Measurements from ENCODE around the gene CNN2. TPM values are rescaled to one million over a fixed set of nuclear protein-coding genes. Genes with fewer than 3 reads are reported as not detected.
"Not testable (repeated sequence)": the region's sequence is repeated elsewhere in the genome, so short reads cannot be mapped to it uniquely, and the experiment has no call there.

Gene CNN2
- total RNA-seq, 2 donors from 2014 or later: 30.7 to 42.5 TPM

DNA sequence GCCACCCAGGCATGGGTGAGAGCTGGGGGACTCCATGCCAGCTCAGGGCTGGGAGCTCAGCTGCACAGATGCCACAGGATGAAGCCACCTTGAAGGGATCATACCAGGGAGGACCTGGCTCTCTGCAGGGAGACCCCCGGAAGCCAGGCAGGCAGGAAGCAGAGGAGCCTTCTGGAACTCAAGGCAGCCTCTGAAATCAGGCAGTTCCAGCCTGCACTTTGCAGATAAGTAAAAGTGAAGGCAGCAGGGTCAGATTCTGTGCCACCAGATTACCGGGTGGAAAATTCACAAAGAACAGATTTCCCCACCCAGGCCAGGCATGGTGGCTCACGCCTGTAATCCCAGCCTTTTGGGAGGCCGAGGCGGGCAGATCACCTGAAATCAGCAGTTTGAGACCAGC is 8.0 kb upstream of the CNN2 start:
- Histone ChIP-seq H3K9me3 (no peaks in the 10 kb centered on the region), H3K27me3 (no peaks in the 10 kb centered on the region), H3K27ac (peak overlapping the region in 2 of 4 donors; percentile 48 to 50), H3K4me1 (peaks cover 66% of the 10 kb centered on the region), H3K36me3 (replicated peaks in 1 of 2; ENCODE audit: insufficient read depth in 1 of 2, low read depth in 2 of 2) (no peaks in the 10 kb centered on the region), H3K4me3 (no peak overlapping the region)
- WGBS, 2 donors: 52 to 67% methylated on average over 4 to 5 of the region's 5 CpGs
- TF ChIP-seq, protein P1, sequence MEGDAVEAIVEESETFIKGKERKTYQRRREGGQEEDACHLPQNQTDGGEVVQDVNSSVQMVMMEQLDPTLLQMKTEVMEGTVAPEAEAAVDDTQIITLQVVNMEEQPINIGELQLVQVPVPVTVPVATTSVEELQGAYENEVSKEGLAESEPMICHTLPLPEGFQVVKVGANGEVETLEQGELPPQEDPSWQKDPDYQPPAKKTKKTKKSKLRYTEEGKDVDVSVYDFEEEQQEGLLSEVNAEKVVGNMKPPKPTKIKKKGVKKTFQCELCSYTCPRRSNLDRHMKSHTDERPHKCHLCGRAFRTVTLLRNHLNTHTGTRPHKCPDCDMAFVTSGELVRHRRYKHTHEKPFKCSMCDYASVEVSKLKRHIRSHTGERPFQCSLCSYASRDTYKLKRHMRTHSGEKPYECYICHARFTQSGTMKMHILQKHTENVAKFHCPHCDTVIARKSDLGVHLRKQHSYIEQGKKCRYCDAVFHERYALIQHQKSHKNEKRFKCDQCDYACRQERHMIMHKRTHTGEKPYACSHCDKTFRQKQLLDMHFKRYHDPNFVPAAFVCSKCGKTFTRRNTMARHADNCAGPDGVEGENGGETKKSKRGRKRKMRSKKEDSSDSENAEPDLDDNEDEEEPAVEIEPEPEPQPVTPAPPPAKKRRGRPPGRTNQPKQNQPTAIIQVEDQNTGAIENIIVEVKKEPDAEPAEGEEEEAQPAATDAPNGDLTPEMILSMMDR (IDR thresholded peaks at IDR 0.05): no peak
- TF ChIP-seq POLR2A (IDR thresholded peaks at IDR 0.05): no peak
- DNase-seq (no peak), ATAC-seq (no peak)
- intact Hi-C loops (cut with DNase I): no loop called here

DNA sequence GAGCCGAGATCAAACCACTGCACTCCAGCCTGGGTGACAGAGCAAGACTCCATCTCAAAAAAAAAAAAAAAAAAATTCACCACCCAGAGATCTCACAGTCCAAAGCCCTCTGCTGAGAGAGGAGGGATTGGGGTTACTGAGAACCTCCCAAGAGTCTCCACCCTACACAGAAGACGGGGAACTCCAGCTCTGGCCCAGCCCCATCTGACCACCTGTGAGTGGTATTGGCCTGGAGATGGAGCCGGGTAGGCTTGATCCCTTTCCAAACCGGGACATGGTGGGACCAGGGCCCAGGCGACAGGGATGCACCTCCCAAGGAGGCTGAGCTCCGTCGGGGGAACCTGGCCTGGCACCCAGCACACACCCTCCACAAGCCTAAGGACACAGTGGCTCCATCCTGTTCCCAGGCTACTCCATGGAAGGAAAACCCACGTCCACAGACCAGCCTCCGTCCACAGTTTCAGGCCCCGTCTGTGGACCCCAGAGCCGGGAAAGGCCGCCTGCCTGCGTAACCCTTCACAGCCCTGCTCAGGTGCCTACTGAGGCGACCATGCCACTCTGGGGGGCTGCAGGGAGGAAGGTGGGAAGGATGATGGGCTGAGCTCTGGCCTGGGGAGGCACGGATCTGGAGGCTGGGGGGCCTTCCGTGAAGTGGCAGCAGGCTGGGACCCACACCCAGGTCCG is 7.3 kb upstream of the CNN2 start:
- Histone ChIP-seq H3K36me3 (replicated peaks in 1 of 2; ENCODE audit: insufficient read depth in 1 of 2, low read depth in 2 of 2) (no peaks in the 10 kb centered on the region), H3K4me1 (peaks cover 66% of the 10 kb centered on the region), H3K9me3 (no peaks in the 10 kb centered on the region), H3K4me3 (no peak overlapping the region), H3K27ac (peak overlapping the region in 2 of 4 donors; percentile 81 to 97), H3K27me3 (no peaks in the 10 kb centered on the region)
- DNase-seq: peak in 1 of 4 donors; percentile 32
- 17 to 32% methylated on average over 4 to 17 of the region's 17 CpGs for WGBS, 2 donors
- no peak for ATAC-seq
- TF ChIP-seq, protein P1 (IDR thresholded peaks at IDR 0.05): no peak
- TF ChIP-seq POLR2A (IDR thresholded peaks at IDR 0.05): no peak
- intact Hi-C loops (cut with DNase I): no loop called here

DNA sequence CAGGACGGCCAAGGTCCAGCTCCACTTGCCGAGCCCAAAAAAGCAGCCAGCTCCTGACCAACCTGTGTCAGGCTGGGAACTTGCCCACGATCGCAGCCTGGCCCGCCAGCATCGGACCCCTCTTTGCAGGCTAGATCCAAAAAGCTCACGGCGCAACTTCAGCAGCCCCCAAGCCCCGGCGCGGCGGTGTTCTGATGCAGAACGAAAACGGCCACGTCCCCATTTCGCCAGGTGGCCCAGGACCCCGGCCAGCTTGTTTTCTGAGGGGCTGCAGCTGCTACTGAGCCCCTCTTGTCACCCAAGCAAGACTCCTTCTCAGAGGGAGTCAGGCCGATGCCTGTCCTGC is 6.8 kb upstream of the CNN2 start:
- ATAC-seq: no peak
- WGBS, 2 donors: 38% methylated on average over 18 of the region's 18 CpGs; no CpG with 5 or more reads in 1 of the 2 donors
- DNase-seq: no peak

DNA sequence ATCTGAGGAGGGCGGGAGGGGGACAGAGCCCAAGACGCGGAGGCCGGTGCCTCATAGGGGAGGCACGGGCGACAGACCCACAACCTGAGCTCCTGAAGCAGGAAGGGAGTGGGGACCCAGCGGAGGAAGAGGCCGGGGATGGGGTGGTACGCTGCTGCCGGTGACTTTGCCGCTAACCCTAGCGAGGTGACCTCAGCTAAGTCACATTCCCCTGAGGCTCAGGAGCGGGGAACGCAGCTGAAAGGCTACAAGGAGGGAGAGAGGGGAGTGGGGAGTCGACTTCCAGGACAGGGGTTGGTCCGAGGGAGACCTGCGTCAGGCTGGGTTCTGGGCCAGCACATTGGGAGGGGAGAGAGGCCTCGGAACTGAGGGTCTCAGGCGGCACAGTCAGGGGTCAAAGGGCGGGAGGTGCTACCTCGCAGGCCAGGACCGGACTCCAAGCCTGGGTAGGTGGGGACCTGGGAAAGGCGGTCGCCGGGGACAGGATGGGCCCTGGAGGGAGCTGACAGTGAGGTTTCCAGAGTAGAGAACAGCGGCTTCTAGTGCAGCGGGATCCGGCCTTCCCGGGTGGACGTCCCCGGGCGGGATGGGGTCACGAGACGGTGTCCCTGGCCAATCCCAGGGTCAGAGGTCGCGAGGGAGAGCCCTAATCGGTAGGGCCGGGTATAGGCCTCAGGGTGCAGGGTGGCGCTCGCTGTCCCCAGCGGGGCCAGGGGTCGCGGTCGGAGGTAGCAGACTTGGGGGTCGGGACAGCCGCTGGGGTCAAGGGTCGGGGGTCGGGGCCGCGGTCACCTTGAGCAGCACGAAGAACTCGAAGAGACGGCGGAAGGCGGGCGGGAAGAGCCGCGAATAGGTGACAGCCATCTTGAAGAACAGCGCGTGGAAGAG is 6.2 kb upstream of the CNN2 start:
- TF ChIP-seq POLR2A (IDR thresholded peaks at IDR 0.05): no peak
- intact Hi-C loops (cut with DNase I): no loop called here
- no peaks in the 10 kb centered on the region for H3K9me3 ChIP-seq
- 0 to 1% methylated on average over 21 to 60 of the region's 60 CpGs for WGBS, 2 donors
- ATAC-seq: no peak
- DNase-seq: peak in 2 of 4 donors; percentile 31 to 42
- H3K27me3 ChIP-seq: no peaks in the 10 kb centered on the region
- peak overlapping the region; percentile 63 to 77 for H3K4me3 ChIP-seq
- H3K4me1 ChIP-seq: peaks cover 62% of the 10 kb centered on the region
- H3K36me3 ChIP-seq (replicated peaks in 1 of 2; ENCODE audit: insufficient read depth in 1 of 2, low read depth in 2 of 2): no peaks in the 10 kb centered on the region
- peak overlapping the region; percentile 81 to 97 (median 92) for H3K27ac ChIP-seq

More for the DNA sequence above, 6.8 kb upstream of the CNN2 start:
- no peaks in the 10 kb centered on the region for H3K9me3 ChIP-seq
- H3K27ac ChIP-seq: peak overlapping the region in 3 of 4 donors; percentile 81 to 97 (median 95)
- H3K27me3 ChIP-seq: no peaks in the 10 kb centered on the region
- peaks cover 66% of the 10 kb centered on the region for H3K4me1 ChIP-seq
- no peaks in the 10 kb centered on the region for H3K36me3 ChIP-seq (replicated peaks in 1 of 2; ENCODE audit: insufficient read depth in 1 of 2, low read depth in 2 of 2)
- intact Hi-C loops (cut with DNase I): no loop called here
- H3K4me3 ChIP-seq: peak overlapping the region; percentile 63 to 77
- no peak for TF ChIP-seq POLR2A (IDR thresholded peaks at IDR 0.05)
- TF ChIP-seq, protein P1 (IDR thresholded peaks at IDR 0.05): no peak

DNA sequence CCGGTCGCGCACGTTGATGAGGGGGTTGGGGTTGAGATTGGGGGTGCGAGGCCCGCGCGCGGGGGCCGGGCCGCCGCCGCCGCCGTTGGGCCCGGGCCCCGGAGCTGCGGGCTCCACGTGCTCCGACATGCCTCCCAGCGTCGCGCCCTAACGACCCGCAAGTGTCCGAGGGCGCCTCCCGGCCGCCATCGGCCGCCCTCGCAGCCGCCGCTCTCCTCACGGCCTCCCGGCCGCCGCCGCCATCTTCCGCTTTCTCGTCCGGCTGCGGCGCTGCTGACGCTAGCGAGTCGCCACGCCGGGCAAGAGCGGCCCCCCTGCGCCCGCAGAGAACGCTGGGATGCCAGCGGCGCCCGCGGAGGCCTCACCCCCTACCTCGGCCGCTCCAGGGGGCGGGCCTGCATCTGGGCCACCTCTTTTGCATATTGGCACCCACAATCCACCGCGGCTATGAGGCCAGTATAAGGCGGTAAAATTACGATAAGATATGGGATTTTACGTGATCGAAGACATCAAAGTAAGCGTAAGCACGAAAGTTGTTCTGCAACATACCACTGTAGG is 5.5 kb upstream of the CNN2 start, which contains the start of gene TMEM259:
Gene TMEM259 (minus strand): TSS at position 256 of the 558 bp plus-strand sequence. CDS start 127 bp downstream, at position 129.
- Histone ChIP-seq H3K27ac (peak within 1 kb of the TSS; percentile 81 to 97 (median 92)), H3K9me3 (no peaks in the 10 kb centered on the region), H3K27me3 (no peaks in the 10 kb centered on the region), H3K4me1 (peaks cover 57% of the 10 kb centered on the region), H3K4me3 (peak within 1 kb of the TSS; percentile 63 to 77), H3K36me3 (replicated peaks in 1 of 2; ENCODE audit: insufficient read depth in 1 of 2, low read depth in 2 of 2) (no peaks in the 10 kb centered on the region)
- TF ChIP-seq, protein P1 (IDR thresholded peaks at IDR 0.05): peak in 1 of 7 experiments; percentile 20
- peak in 1 of 3 donors; percentile 79 for TF ChIP-seq POLR2A (IDR thresholded peaks at IDR 0.05)
- ATAC-seq (peak; percentile 91), DNase-seq (peak; percentile 98 to 99 (median 98))
- WGBS, 2 donors: 0 to 1% methylated on average over 18 to 68 of the region's 68 CpGs
- intact Hi-C loops (cut with DNase I): no loop called here

DNA sequence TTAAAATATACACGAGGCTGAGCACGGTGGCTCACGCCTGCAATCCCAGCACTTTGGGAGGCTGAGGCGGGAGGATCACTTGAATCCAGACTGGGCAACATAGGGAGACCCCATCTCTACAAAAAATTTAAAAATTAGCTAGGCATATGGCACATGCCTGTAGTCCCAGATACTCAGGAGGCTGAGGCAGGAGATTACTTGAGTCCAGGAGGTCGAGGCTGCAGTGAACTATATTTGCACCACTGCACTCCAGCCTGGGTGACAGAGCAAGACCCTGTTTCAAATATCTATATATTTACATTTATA is 2.6 kb upstream of the CNN2 start:
- H3K27ac ChIP-seq; H3K4me3 ChIP-seq; intact Hi-C loops (cut with DNase I); H3K36me3 ChIP-seq (replicated peaks in 1 of 2; ENCODE audit: insufficient read depth in 1 of 2, low read depth in 2 of 2); H3K9me3 ChIP-seq; ATAC-seq; H3K27me3 ChIP-seq; DNase-seq: not testable (repeated sequence)
- 72 to 86% methylated on average over 5 of the region's 5 CpGs for WGBS, 2 donors
- peaks cover 49% of the 10 kb centered on the region for H3K4me1 ChIP-seq

- H3K9me3 ChIP-seq; DNase-seq; H3K27me3 ChIP-seq; H3K4me3 ChIP-seq; H3K36me3 ChIP-seq (replicated peaks in 1 of 2; ENCODE audit: insufficient read depth in 1 of 2, low read depth in 2 of 2); H3K27ac ChIP-seq; ATAC-seq; intact Hi-C loops (cut with DNase I): not testable (repeated sequence)
- WGBS, 2 donors: 73 to 79% methylated on average over 6 of the region's 6 CpGs
- H3K4me1 ChIP-seq: peaks cover 45% of the 10 kb centered on the region
Observed at GRCh38 chr19:1025080-1025479, 1.3 kb upstream of the CNN2 start.

Measured in body of pancreas (tissue), 4 donors.